IPS DF 6.9 (cell line): ENCODE results near the gene SF3B4.

ENCODE experiments used
- DNase-seq: peaks from one replicate; pipeline ENCODE4 v3.0.0-alpha.2; 2013; ENCODE audit warnings: low read depth, low spot score
- H3K27ac ChIP-seq: one replicate; pipeline ENCODE4 v1.5.1; 2013; ENCODE audit warnings: low read length, control low read depth
- H3K27me3 ChIP-seq: 2 replicates; pipeline ENCODE4 v1.6.1; 2013; ENCODE audit warnings: mild to moderate bottlenecking, low read length; ENCODE audit not compliant: control insufficient read depth, insufficient read depth
- H3K36me3 ChIP-seq: 2 replicates; pipeline ENCODE4 v1.6.1; 2013; ENCODE audit warnings: low read length; ENCODE audit not compliant: control insufficient read depth, insufficient read depth
- H3K4me1 ChIP-seq: 2 replicates; pipeline ENCODE4 v1.6.1; 2013; ENCODE audit warnings: low read length; ENCODE audit not compliant: control insufficient read depth, insufficient read depth
- H3K4me3 ChIP-seq: 2 replicates; pipeline ENCODE4 v1.5.1; 2013; ENCODE audit warnings: mild to moderate bottlenecking, low read length
- H3K9me3 ChIP-seq: 2 replicates; pipeline ENCODE4 v1.6.1; 2013; ENCODE audit warnings: low read length, inconsistent platforms; ENCODE audit not compliant: control insufficient read depth, insufficient read depth
- WGBS: extraction: QIAGEN DNeasy Blood & Tissue Kit; methylation state at CpG from one replicate; pipeline ENCODE4 v1.1.7; 2013; ENCODE audit warnings: mixed read lengths, missing lambda C conversion rate; ENCODE audit not compliant: insufficient read length, insufficient coverage; 5-methylcytosine and 5-hydroxymethylcytosine counted together

The SF3B4 gene

GRCh38 chr1:149881876-149882275, 45.7 kb downstream of the SF3B4 start:
- no CpG with 5 or more reads among the region's 1 CpG for WGBS
- no peaks in the 10 kb centered on the region for H3K27me3 ChIP-seq
- H3K27ac ChIP-seq = no peak overlapping the region
- H3K4me1 ChIP-seq = no peaks in the 10 kb centered on the region
- no peaks in the 10 kb centered on the region for H3K9me3 ChIP-seq
- H3K4me3 ChIP-seq = no peak overlapping the region
- no peak for DNase-seq
- no peaks in the 10 kb centered on the region for H3K36me3 ChIP-seq

GRCh38 chr1:149879556-149879955, 48.0 kb downstream of the SF3B4 start:
- Histone ChIP-seq H3K9me3 (no peaks in the 10 kb centered on the region), H3K4me3 (no peak overlapping the region), H3K27me3 (no peaks in the 10 kb centered on the region), H3K4me1 (no peaks in the 10 kb centered on the region), H3K27ac (no peak overlapping the region), H3K36me3 (no peaks in the 10 kb centered on the region)
- no peak for DNase-seq
- WGBS = no CpG with 5 or more reads among the region's 1 CpG

- H3K36me3 ChIP-seq = no peaks in the 10 kb centered on the region
- DNase-seq = no peak
- no peaks in the 10 kb centered on the region for H3K4me1 ChIP-seq
- H3K27me3 ChIP-seq = no peaks in the 10 kb centered on the region
- no peaks in the 10 kb centered on the region for H3K9me3 ChIP-seq
- no peak overlapping the region for H3K27ac ChIP-seq
- no peak overlapping the region for H3K4me3 ChIP-seq
- WGBS = no CpG with 5 or more reads among the region's 7 CpGs
These were observed 50.2 kb downstream of the SF3B4 start for GRCh38 chr1:149877211-149877946.
